Activated T-helper 1 cell treated with Interleukin-2 at 50 U/mL for 16 hours (primary cell): ENCODE measurements around the gene ABCA4.

Experiments
- DNase-seq: peaks from one replicate; pipeline ENCODE4 v3.0.0-alpha.2; 2020; ENCODE audit warnings: low read depth

ABCA4 gene

GRCh38 chr1:94027721-94028515, 93.0 kb downstream of the ABCA4 start:
- DNase-seq: no peak

GRCh38 chr1:94026619-94027380, 94.1 kb downstream of the ABCA4 start:
- DNase-seq: no peak

DNA sequence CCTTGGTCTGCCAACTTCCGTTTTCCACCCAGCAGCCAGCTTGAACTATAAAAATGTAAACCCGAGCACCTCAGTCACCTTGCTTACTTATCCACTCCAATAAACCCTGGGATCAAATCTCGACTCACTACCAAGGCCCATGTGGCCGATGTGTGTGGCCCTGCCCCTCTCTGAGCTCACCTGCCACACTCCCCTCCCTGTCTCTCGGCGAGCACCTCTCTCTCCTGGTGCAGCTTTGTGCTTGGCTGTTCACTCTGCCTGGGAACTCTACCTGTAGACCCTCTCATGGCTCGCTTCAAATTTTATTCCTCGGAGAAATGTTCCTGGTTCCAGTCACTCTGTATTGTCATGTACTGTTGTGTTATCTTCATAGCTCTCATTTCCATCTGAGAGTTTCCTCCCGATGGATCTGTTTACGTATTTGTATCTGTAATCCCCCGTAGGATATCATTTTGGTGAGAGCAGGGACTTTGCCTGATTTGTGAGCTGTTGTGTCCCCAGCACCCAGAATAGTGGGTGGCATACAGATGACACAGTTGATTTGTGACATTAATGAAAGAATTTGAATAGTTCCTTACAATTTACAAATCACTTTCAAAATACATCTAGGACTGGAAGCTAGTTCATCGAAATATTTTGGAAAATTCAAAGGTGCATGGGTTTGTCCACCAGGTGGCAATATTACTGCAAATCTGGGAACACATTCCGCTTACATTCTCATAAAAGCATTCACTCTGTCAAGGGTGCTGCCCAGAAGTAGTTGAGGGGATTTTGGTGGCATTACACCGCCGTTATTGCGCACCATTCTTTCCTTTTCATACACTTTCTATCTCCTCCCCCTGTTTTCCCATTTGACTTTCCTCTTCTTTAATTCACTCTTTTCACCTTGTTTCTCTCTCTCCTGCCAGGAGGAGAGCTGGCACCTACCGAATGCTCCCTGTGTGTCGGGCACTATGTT, 95.3 kb downstream of the ABCA4 start:
- no peak for DNase-seq

GRCh38 chr1:94024104-94024792, 96.7 kb downstream of the ABCA4 start:
- DNase-seq: no peak

- DNase-seq: no peak
Measured at GRCh38 chr1:94022471-94023189, 98.3 kb downstream of the ABCA4 start.

DNA sequence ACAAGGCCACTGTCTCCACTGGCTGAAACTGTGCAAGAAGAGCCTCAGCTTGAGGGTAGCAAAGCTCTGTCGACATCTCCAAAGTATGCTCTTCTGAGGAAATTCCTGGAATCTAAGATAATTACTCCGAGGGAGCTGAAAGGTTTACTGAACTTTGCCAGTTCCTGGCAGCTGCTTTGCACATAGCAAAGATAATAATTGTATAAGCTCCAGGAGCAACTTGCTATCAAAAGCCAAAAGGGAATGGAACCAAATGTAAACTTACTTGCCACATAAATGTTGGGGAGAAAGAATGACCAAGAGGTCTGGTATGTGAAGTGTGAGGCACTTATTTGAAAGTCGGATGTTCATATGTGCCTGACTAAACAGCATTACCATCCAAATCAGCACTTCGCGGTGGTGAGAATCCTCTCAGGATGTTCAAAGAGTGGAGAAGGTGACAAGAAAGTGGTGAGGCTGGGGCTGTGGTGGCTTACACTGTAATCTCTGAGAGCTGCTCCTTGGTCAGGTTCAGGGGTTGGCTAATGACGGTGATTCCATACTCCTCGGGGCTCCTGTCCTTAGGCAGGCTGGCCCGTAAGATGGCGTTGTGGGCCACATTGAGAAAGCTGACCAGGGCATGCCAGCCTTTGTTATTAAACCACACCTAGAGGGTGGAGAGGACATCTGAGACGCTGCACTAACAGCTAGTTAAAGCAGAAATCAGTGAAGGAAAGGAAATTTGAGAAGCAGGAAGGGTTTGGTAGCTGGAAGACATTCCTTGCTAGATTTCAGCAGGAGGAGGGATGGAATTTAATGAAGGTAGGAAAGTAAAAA, 100.0 kb downstream of the ABCA4 start:
- DNase-seq: no peak

- DNase-seq: no peak
Measured at GRCh38 chr1:94019327-94019726, 101.6 kb downstream of the ABCA4 start.

DNA sequence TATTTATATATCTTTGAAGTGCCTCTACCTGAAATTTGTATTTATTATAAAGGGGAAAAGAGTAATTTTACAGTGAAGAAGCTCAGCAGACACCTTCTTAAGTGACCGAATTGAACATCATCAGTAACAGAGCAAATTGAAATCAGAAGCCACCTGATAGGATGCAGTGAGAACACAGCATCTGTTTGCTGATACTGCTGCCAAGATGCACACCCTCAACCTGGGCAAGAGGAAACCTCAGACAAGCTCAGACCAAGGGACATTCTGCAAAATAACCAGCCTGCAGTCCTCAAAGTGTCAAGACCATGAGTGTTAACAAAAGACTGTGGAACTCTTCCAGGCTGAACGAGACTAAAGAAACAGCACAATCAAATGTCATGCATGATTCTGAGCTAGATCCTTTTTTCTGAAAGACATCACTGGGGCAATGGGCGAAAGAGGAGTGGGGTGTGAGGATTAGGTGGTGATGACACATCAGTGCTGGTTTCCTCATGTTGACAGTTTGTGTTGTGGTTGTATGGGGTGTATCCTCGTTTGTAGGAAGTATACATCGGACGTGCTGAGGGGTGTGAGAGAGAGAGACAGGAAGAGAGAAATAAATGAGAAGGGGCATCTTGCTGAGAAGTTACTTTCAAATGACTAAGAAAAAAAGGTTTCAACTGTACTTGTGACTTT, 103.7 kb downstream of the ABCA4 start:
- no peak for DNase-seq

DNA sequence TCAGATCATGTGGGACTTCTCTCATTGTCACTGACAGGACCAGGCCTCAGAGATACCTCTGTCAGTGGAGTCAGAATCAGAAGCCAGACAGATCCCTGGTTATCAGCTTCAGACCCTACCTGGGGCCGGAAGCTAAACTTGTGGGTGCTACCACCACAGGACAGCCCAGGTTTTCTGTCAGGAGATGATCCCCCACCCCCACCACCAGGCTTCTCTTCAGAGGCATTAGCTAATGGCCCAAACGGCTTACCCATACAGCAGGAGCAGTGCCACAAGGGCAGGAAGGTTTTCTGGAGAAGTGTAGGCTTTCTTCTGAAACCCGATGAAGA, 105.5 kb downstream of the ABCA4 start:
- DNase-seq: no peak

GRCh38 chr1:94014635-94015488, 106.1 kb downstream of the ABCA4 start:
- DNase-seq: no peak

- no peak for DNase-seq
Measured at GRCh38 chr1:94014087-94014486, 106.9 kb downstream of the ABCA4 start.

DNA sequence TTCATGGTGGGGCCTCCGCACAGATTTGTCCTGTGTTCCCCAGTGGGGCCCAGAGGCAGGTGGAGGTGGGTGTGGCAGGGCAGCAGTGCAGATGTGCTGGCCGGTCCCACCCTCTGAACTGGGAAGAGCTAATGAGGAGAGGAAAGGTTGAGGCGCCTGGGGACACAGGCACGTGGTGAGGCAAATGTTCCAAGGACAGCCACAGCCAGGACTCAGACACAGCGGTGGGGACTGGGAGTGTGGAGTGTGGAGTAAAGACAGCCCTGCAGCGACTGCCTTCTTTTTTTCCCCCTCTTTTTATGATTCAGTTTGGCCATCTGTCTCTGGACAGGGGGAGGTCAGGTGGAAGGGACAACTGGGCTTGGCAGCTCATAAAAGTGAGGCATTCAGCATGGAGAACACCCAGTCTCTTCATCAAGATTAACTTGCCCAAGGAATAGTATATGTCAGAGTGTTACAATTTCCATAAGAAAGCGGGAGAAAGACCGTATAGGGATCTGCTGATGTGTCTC, 107.5 kb downstream of the ABCA4 start:
- no peak for DNase-seq

GRCh38 chr1:94012708-94013366, 108.1 kb downstream of the ABCA4 start:
- no peak for DNase-seq

GRCh38 chr1:94011709-94012595, 109.0 kb downstream of the ABCA4 start:
- DNase-seq: no peak

DNA sequence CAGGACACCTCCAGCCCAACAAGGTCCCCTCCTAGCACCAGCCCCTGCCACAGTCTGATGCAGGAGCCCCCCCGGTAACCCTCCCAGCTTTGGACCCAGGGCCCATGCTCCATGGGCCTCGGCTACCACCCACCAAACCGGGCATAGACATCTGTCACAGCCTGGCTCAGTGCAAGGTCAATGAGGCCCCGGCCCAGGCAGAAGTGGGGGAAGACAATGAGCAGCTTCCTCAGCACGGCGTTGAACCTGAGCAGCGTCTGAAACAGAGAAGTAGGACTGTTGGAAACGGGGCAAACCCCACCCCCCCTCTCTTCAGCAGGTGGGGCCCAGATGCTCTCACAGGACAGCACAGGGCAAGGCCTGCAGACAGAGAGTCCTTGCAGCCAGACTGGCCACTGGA, 109.8 kb downstream of the ABCA4 start:
- DNase-seq: no peak

- DNase-seq: no peak
Measured at GRCh38 chr1:94009304-94009703, 111.6 kb downstream of the ABCA4 start.

DNA sequence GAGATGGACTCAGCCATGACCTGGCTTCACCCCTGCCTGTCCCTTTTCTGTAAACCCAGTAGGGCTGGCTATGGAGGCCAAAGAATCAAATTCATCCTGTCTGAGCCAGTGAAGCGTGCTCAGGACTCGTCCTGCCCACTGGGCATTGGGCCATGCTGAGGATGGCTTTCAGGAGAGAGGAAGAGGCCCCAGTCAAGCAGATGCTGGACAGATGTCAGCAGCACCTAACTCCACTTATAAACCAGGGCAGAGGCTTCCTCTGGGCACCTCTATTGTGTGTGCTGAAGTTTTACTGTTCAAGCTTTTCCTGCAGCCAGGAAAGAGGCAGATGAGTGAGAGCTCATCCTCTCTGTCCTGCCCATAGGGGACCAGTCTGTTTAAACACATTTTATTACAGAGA, 114.3 kb downstream of the ABCA4 start:
- no peak for DNase-seq
